Mesendoderm (in vitro differentiated cells): ENCODE results near the gene FAM117B.

ENCODE experiments used
- DNase-seq: peaks from one replicate; pipeline ENCODE4 v3.0.0; 2013
- H2AK5ac ChIP-seq: 2 replicates; pipeline ENCODE4 v1.6.1; 2013; ENCODE audit warnings: low read length, inconsistent platforms
- H2BK120ac ChIP-seq: 2 replicates; pipeline ENCODE4 v1.6.1; 2013; ENCODE audit warnings: low read depth, mild to moderate bottlenecking, low read length, moderate library complexity, mixed read lengths
- H2BK15ac ChIP-seq: replicated peaks from 2 replicates; pipeline ENCODE4 v1.6.1; 2013; ENCODE audit warnings: low read depth, mild to moderate bottlenecking, moderate library complexity
- H2BK5ac ChIP-seq: 2 replicates; pipeline ENCODE4 v1.6.1; 2013; ENCODE audit warnings: low read length, inconsistent platforms
- H3K18ac ChIP-seq: 2 replicates; pipeline ENCODE4 v1.6.1; 2013; ENCODE audit warnings: mild to moderate bottlenecking, low read length, mixed read lengths
- H3K23ac ChIP-seq: one replicate; pipeline ENCODE4 v1.6.1; 2013; ENCODE audit warnings: low read length
- H3K27ac ChIP-seq: 2 replicates; pipeline ENCODE4 v1.5.1; 2013; ENCODE audit warnings: low read depth, mild to moderate bottlenecking, inconsistent platforms, low read length, moderate library complexity
- H3K27me3 ChIP-seq: 2 replicates; pipeline ENCODE4 v1.6.1; 2013; ENCODE audit warnings: low read length, control low read depth, mild to moderate bottlenecking, inconsistent platforms; ENCODE audit not compliant: insufficient read depth, poor library complexity
- H3K36me3 ChIP-seq: 2 replicates; pipeline ENCODE4 v1.6.1; 2013; ENCODE audit warnings: low read length, inconsistent platforms; ENCODE audit not compliant: control insufficient read depth, insufficient read depth
- H3K4ac ChIP-seq: one replicate; pipeline ENCODE4 v1.6.1; 2013; ENCODE audit warnings: low read depth, mild to moderate bottlenecking, low read length, moderate library complexity
- H3K4me1 ChIP-seq: 2 replicates; pipeline ENCODE4 v1.6.1; 2013; ENCODE audit warnings: low read depth, low read length, inconsistent platforms; ENCODE audit not compliant: control insufficient read depth
- H3K4me2 ChIP-seq: 2 replicates; pipeline ENCODE4 v1.6.1; 2013; ENCODE audit warnings: low read length
- H3K4me3 ChIP-seq: 2 replicates; pipeline ENCODE4 v1.5.1; 2013; ENCODE audit warnings: mild to moderate bottlenecking, low read length
- H3K56ac ChIP-seq: one replicate; pipeline ENCODE4 v1.6.1; 2013; ENCODE audit warnings: low read length
- H3K79me1 ChIP-seq: 2 replicates; pipeline ENCODE4 v1.6.1; 2013; ENCODE audit warnings: low read length, inconsistent platforms
- H3K79me2 ChIP-seq: 2 replicates; pipeline ENCODE4 v1.6.1; 2013; ENCODE audit warnings: mild to moderate bottlenecking, low read length; ENCODE audit not compliant: control insufficient read depth, insufficient read depth
- H3K9ac ChIP-seq: 2 replicates; pipeline ENCODE4 v1.6.1; 2013; ENCODE audit warnings: low read length, inconsistent platforms
- H4K5ac ChIP-seq: one replicate; pipeline ENCODE4 v1.6.1; 2013; ENCODE audit warnings: low read length
- H4K8ac ChIP-seq: one replicate; pipeline ENCODE4 v1.6.1; 2013; ENCODE audit warnings: low read depth, mild to moderate bottlenecking, control low read depth, low read length, moderate library complexity
- WGBS: extraction: QIAGEN DNeasy Blood & Tissue Kit; methylation state at CpG from one replicate; pipeline ENCODE4 v1.1.7; 2013; ENCODE audit warnings: low lambda C conversion rate, missing lambda C conversion rate; ENCODE audit not compliant: insufficient coverage; ENCODE audit errors: extremely low coverage; 5-methylcytosine and 5-hydroxymethylcytosine counted together

Gene FAM117B

DNA sequence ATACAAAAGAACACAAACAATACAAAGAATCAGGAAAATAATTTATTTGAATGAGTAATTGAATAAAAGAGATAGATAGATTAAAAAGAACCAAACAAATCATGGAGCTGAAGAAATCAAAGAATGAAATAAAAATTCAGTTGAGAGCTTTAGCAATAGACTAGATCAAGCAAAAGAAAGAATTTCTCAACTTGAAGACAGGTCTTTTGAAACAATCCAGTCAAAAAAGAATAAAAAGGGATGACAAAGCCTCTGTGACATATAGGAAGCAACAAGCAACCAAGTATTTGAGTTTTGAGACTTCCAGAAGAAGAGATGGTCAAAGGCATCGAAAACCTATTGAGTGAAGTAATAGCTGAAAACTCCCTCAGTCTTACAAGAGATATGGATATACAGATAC, 108.8 kb downstream of the FAM117B start:
- Histone ChIP-seq H3K4me2 (no peak overlapping the region), H2BK15ac (no peak overlapping the region), H3K23ac (no peak overlapping the region)

GRCh38 chr2:202749477-202749876, 114.7 kb downstream of the FAM117B start:
- H3K4me2 ChIP-seq, result no peak overlapping the region
- H3K79me2 ChIP-seq, result no peaks in the 10 kb centered on the region
- H3K18ac ChIP-seq, result no peak overlapping the region
- no peak overlapping the region for H3K23ac ChIP-seq
- no peaks in the 10 kb centered on the region for H3K4me1 ChIP-seq
- H2AK5ac ChIP-seq, result no peak overlapping the region
- H3K4ac ChIP-seq, result no peak overlapping the region
- DNase-seq, result no peak
- H2BK15ac ChIP-seq, result no peak overlapping the region
- WGBS, result no CpG with 5 or more reads among the region's 2 CpGs
- no peak overlapping the region for H2BK120ac ChIP-seq
- no peak overlapping the region for H4K8ac ChIP-seq
- H3K56ac ChIP-seq, result no peak overlapping the region
- no peak overlapping the region for H2BK5ac ChIP-seq
- no peaks in the 10 kb centered on the region for H3K79me1 ChIP-seq
- no peak overlapping the region for H3K27ac ChIP-seq
- no peak overlapping the region for H3K9ac ChIP-seq
- no peaks in the 10 kb centered on the region for H3K27me3 ChIP-seq
- H4K5ac ChIP-seq, result no peak overlapping the region
- no peak overlapping the region for H3K4me3 ChIP-seq
- no peaks in the 10 kb centered on the region for H3K36me3 ChIP-seq

More for the DNA sequence above, 108.8 kb downstream of the FAM117B start:
- Histone ChIP-seq H3K4me3 (no peak overlapping the region), H3K18ac (no peak overlapping the region), H2AK5ac (no peak overlapping the region), H4K5ac (no peak overlapping the region), H4K8ac (no peak overlapping the region), H3K36me3 (no peaks in the 10 kb centered on the region), H3K56ac (no peak overlapping the region), H3K27ac (no peak overlapping the region), H2BK120ac (no peak overlapping the region), H3K4me1 (no peaks in the 10 kb centered on the region), H3K79me1 (no peaks in the 10 kb centered on the region), H3K9ac (no peak overlapping the region), H3K79me2 (no peaks in the 10 kb centered on the region), H3K4ac (no peak overlapping the region), H3K27me3 (no peaks in the 10 kb centered on the region), H2BK5ac (no peak overlapping the region)
- no CpG with 5 or more reads among the region's 1 CpG for WGBS
- no peak for DNase-seq

GRCh38 chr2:202750763-202751427, 116.1 kb downstream of the FAM117B start:
- Histone ChIP-seq H2BK15ac (no peak overlapping the region), H3K4me3 (no peak overlapping the region), H3K4me2 (no peak overlapping the region), H3K79me1 (no peaks in the 10 kb centered on the region), H3K4me1 (no peaks in the 10 kb centered on the region), H4K5ac (no peak overlapping the region), H3K4ac (no peak overlapping the region), H3K27me3 (no peaks in the 10 kb centered on the region), H3K27ac (no peak overlapping the region), H3K9ac (no peak overlapping the region), H2BK5ac (no peak overlapping the region), H3K18ac (no peak overlapping the region), H2BK120ac (no peak overlapping the region), H3K56ac (no peak overlapping the region), H4K8ac (no peak overlapping the region), H3K23ac (no peak overlapping the region), H2AK5ac (no peak overlapping the region), H3K79me2 (no peaks in the 10 kb centered on the region), H3K36me3 (no peaks in the 10 kb centered on the region)
- WGBS, result no CpG with 5 or more reads among the region's 3 CpGs
- DNase-seq, result no peak

- Histone ChIP-seq H3K4me3 (no peak overlapping the region), H3K23ac (no peak overlapping the region), H2BK15ac (no peak overlapping the region), H3K27me3 (no peaks in the 10 kb centered on the region), H3K79me2 (no peaks in the 10 kb centered on the region), H3K4ac (no peak overlapping the region), H3K36me3 (no peaks in the 10 kb centered on the region), H2BK120ac (no peak overlapping the region), H4K8ac (no peak overlapping the region), H4K5ac (no peak overlapping the region), H3K18ac (no peak overlapping the region), H2BK5ac (no peak overlapping the region), H3K79me1 (no peaks in the 10 kb centered on the region), H3K56ac (no peak overlapping the region), H3K4me1 (no peaks in the 10 kb centered on the region), H3K27ac (no peak overlapping the region), H2AK5ac (no peak overlapping the region), H3K9ac (no peak overlapping the region), H3K4me2 (no peak overlapping the region)
- WGBS, result no CpG with 5 or more reads among the region's 2 CpGs
- no peak for DNase-seq
Observed at GRCh38 chr2:202752071-202752470, 117.3 kb downstream of the FAM117B start.

DNA sequence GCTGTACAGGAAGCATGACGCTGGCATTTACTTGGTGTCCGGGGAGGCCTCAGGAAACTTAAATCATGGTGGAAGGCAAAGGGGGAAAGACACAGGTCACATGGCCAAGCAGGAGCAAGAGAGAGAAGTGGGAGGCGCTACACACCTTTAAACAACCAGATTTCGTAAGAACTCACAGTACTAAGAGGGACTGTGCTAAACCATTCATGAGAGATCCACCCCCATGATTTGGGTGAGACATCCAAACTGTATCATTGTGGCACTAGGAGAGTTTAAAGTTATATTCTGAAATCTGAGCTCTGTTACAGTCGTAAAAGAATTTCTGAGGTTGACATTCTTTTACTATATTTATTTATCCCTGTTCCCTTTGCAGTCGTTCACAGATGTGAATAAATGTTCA, 120.2 kb downstream of the FAM117B start:
- Histone ChIP-seq H2BK120ac (no peak overlapping the region), H2BK15ac (no peak overlapping the region), H3K27me3 (no peaks in the 10 kb centered on the region), H3K4ac (no peak overlapping the region), H3K4me3 (no peak overlapping the region), H3K79me1 (no peaks in the 10 kb centered on the region), H3K36me3 (no peaks in the 10 kb centered on the region), H2AK5ac (no peak overlapping the region), H3K18ac (no peak overlapping the region), H3K79me2 (no peaks in the 10 kb centered on the region), H3K27ac (no peak overlapping the region), H3K4me1 (no peaks in the 10 kb centered on the region), H4K8ac (no peak overlapping the region), H3K9ac (no peak overlapping the region), H3K4me2 (no peak overlapping the region), H3K23ac (no peak overlapping the region), H4K5ac (no peak overlapping the region), H3K56ac (no peak overlapping the region), H2BK5ac (no peak overlapping the region)
- no peak for DNase-seq
- no CpG with 5 or more reads among the region's 6 CpGs for WGBS

DNA sequence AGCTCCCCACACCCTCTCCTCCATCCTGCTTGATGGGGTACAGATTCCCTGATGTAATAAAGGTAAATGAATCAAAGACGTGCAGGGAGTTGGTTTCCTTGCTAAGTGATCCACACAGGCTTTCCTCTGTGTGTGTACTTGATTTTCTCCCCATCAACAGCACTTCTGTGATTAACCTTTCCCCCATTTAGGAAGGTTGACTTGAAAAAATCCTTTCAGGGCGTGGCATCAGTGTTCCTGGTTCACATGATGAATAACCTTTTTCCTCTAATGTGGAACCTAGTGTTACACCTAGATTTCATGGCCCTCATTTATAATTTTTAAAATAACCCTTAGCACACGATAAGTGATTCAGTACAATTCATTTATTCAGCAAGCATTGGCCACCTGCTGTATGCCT, 121.8 kb downstream of the FAM117B start:
- Histone ChIP-seq H3K4me1 (no peaks in the 10 kb centered on the region), H3K4ac (no peak overlapping the region), H4K5ac (no peak overlapping the region), H3K18ac (no peak overlapping the region), H3K4me2 (no peak overlapping the region), H3K27ac (no peak overlapping the region), H3K36me3 (peaks cover 3% of the 10 kb centered on the region), H4K8ac (no peak overlapping the region), H3K4me3 (no peak overlapping the region), H2AK5ac (no peak overlapping the region), H3K9ac (no peak overlapping the region), H3K23ac (no peak overlapping the region), H3K56ac (no peak overlapping the region), H3K79me1 (no peaks in the 10 kb centered on the region), H3K79me2 (no peaks in the 10 kb centered on the region), H2BK5ac (no peak overlapping the region), H2BK15ac (no peak overlapping the region), H2BK120ac (no peak overlapping the region), H3K27me3 (no peaks in the 10 kb centered on the region)
- no CpG with 5 or more reads among the region's 3 CpGs for WGBS
- no peak for DNase-seq
